NCI-H2196 (cell line): ENCODE results near the gene GRIPAP1.
A peak's percentile ranks its signal among the peaks of the same experiment; 100 is the strongest.

Experiments
- DNase-seq: peaks from one replicate; lab custom pipeline; 2025; ENCODE audit not compliant: unreplicated experiment; lab: John Stamatoyannopoulos, UW

The GRIPAP1 gene, protein sequence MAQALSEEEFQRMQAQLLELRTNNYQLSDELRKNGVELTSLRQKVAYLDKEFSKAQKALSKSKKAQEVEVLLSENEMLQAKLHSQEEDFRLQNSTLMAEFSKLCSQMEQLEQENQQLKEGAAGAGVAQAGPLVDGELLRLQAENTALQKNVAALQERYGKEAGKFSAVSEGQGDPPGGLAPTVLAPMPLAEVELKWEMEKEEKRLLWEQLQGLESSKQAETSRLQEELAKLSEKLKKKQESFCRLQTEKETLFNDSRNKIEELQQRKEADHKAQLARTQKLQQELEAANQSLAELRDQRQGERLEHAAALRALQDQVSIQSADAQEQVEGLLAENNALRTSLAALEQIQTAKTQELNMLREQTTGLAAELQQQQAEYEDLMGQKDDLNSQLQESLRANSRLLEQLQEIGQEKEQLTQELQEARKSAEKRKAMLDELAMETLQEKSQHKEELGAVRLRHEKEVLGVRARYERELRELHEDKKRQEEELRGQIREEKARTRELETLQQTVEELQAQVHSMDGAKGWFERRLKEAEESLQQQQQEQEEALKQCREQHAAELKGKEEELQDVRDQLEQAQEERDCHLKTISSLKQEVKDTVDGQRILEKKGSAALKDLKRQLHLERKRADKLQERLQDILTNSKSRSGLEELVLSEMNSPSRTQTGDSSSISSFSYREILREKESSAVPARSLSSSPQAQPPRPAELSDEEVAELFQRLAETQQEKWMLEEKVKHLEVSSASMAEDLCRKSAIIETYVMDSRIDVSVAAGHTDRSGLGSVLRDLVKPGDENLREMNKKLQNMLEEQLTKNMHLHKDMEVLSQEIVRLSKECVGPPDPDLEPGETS

DNA sequence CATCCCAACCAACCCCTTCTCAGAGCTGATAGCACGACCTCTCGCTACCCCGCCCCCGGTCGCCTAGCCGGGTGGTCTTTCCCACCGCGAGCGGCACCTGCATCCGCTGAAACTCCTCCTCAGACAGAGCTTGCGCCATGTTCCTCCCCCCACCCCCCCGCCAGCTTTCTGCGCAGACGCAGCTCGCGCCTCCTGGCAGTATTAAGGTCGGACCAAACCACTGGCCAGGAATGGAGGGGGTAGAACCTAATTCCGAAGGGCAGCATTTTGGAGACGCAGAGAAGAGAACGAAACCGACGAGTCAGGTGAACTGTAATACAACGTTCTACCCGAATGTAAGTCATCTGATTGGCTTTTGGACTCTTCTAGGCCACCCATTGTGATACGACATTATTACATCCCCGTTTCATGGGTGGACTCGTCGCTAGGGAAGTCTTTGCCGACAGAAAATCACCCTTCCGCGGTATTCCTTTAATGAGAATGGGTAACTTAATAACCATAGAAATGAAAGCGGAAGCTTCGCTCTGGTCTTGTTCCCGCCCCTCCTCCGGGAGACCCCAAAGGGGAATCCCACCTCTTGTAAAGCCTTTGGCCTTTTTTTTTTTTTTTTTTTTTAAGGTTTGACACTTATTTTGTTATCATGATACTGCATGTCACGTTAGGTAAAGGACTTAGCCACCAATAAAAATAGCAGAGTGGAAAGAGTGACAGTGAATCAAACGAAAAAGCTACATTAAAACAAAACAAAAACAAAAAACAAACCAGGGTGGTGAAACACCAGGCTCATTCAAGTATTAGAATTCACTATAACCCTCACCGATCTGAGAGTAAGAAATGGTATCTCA is at the start of gene GRIPAP1:
TSS of gene GRIPAP1 (minus strand) at position 174 of the 845 bp plus-strand sequence. CDS start at position 139, 35 bp downstream.
- DNase-seq, result peak; percentile 82

DNA sequence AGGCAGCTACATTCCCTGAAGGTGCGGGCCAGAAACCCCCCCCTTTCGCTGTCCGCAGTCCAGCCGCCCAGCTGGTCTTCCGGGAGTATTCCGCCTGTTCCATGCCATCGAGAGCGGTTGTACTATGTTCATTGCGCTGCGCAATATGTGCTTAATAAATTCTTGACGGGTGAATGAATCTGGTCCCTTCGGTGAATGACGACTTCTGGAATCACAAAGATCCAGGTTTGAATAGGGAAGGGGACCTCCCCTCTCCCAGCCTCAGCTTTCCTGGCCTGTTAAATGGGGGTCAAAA is 41.9 kb upstream of the GRIPAP1 start:
- no peak for DNase-seq

DNA sequence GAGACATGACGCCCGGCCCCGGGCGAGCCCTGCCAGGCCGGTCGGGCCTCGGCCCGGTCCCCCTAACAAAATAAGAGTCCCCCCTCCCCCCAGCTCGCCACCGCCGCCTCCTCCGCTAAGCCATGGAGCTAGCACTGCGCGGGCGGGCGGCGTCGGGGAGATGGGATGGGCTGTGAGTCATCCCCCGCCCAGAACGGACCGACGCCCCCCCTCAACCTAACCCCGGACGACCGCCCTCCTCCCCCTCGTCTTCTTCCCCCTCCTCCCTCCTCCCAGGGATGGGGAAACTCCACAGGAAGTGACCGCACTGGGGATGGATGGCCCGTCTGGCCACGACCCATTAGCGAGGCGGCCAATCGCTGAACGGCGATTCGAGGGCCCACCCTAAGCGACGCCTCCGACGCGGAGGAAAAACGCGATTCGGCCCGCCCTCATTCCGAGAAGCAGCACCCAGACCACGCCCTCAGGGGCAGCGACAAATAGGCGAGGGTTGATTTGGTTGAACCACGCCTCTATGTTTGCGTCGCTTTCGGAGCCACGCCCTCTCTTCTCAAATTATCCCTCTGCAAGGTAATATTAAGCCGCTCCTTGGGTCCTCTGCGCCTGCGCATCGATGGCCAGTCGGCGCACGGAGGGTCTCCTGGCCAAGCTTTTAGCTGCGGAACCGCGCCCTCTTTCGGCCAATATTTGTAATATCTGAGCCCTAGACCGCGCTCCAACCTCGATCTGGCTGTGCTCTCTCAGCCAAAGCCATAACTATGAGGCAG is 41.3 kb upstream of the GRIPAP1 start, which contains the start of gene TFE3:
TSS of gene TFE3 (minus strand) at position 138 of the 767 bp plus-strand sequence. CDS start at position 7, 131 bp downstream.
- peak; percentile 94 for DNase-seq

DNA sequence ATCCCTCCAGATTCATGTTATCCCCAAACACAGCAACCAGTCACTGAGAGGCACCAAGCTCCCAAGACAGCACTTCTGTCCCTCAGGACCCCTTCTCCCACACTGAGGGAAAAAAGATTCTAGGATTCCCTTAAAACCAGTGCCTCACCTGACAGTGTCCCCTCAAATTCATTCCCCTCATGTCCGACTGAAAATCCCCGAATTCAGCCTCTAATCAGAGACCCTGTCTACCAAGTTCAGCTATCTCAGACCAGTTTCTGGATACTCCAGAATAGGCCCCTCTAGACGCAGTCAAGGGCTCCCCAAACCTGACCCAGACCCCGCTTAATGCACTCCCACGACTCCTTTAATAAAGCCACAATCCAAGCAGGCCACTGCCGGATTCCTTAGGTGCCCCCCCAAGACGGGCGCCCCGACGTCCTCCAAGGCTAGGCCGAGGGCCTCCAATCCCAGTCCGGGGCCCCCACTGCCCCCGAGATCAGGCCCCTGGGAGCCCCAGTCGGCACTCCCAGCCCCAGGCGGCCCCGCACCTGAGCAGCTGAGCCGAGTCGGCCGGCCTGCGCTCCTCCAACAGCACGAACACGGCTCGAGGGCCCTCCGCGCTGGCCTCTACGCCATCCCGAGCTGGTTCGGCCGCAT is 40.6 kb upstream of the GRIPAP1 start:
- no peak for DNase-seq

DNA sequence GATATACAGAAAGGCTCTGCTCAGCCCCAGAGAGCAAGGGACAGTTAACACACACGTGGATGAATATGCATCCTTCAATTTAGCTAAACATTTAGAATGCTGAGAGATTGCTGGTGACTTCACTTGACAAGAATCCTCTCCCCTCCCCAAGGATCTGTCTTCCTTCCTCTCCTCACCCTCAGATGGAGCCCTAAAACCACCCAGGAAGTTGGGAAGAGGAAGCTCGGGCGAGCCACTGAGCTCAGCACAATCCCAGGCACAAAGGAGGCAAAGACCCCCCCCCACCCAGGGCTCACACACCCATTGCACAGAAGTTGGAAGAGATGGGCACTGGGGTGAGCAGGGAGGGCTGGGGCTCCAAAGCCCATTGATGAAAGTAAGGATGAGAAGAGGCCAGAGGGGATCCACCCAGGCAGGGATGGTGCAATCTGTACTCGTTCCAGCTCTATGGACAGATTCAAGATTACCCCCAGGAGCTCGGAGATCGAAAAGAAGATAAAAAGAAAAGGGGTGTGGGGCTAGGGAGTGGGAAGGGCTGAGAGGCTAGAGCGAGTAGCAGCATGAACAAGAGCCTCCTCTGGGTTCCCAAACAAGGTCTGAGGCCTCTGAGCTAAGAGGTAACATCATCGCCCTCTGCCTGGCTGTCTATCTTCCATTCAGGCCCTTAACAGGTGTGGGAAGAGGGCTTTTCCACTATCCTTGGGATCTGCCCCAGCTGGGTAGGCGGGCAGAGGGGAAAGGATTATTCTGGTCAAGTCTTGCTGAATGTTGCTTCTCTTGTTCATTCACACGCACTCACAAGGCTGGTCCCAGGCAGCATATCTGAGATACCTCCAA is 39.9 kb upstream of the GRIPAP1 start:
- DNase-seq, result no peak

DNA sequence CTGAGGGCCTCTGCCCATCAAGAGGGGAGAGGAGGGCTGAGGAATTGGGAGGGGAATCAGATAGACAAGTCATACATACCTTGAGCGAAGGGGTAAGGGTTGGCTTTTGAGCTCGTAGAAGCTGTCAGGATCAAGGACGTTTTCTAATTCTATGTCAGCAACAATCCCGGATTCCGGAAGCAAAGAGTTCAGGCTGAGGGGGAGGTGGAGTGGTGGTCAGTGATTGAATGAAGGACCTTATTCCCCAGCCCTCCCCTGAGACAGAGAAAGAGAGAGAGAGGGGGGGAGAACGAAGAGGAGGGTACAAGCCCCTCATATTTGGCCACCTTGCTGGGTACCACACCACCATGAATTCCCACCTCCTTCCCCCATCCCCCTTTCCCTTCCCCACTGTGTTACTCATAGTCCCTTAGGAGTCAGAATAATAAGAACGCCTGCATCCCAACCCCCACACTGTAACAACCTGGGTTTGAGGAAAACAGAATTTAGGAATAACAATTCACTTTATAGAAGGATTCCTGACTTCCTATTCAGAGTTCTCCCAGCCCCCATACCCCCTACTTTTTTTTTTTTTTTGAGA is 38.4 kb upstream of the GRIPAP1 start:
- no peak for DNase-seq

DNA sequence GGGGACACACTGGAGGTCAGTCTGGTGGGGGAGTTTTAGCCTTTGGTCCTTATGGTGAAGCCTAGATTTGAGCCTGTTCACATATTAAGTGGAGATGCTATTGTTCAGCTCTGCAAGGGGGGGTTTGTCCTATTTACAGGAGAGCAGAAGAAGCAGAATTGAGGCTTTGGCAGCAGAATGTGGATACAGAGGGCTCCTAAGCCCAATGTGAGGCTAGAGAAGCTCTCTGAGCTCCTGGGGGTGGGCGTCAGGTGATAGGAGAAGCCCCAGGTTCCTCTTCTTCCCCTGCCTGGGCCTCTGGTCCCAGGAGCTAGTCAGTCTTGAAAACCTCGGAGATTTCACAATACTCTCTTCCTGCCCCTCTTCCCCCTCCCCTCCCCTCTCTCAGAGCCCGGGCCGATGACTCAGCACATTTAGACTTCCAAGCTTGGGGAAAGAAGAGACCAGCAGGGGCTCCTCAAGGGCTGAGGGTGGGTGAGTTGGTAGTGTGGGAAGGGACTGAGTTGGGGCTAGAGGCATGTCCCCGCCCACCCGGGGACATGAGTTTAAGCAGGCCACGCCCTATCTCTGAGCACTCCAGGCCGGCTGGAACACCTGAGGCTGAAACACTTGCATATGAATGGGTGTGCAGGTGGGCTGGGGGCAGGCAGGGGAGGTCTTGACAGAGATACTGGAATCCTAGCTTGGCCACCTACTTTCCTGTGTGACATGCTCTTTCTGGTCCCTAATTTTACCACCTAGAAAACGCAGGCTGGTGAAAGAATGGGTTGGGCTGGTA is 37.7 kb upstream of the GRIPAP1 start:
- DNase-seq, result peak; percentile 55

DNA sequence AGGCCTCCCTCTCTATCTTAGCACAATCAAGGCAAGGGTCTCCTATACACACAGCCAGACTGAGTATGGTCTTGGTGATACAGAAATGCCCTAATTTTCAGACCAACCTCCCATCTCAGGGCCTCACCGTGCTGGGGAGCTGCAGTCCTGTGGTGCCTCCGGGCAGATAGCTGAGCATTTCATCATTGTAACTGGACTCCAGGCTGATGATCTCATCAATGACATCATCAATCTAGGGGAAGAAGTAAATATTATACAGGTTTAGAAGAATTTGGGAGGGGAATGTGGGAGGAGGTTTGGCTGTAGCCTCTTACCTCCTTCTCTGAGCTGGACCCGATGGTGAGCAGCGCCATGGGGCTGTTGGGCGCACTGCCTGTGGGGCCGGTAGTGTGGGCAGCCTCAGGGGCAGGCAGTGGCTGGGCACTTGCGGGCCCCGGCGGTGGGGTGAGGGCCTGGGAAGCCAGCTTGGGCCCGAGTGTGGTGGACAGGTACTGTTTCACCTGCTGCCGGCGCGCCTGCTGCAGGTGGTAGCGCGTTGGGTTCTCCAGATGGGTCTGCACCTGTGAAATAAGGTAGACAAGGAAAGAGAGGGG is 35.9 kb upstream of the GRIPAP1 start:
- DNase-seq, result no peak

DNA sequence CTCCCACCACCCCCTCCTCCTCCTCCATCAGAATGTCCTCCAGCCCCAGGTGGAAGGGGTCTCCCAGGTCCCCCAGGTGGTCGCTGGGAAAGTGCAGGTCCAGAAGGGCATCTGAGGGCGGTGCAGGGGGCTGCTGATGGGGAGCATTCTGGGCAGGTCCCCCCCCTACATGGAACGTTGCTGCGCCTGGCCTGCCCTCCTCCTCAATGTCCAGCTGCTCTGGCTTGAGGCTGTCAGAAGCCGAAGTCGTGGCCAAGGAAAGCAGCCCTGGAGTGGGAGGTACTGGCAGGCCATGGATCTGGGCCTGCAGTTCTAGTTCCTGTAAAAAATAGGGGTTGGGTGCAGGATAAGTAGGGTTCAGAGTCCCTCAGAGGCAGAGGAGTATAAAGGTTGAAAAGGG is 28.2 kb upstream of the GRIPAP1 start:
- no peak for DNase-seq

DNA sequence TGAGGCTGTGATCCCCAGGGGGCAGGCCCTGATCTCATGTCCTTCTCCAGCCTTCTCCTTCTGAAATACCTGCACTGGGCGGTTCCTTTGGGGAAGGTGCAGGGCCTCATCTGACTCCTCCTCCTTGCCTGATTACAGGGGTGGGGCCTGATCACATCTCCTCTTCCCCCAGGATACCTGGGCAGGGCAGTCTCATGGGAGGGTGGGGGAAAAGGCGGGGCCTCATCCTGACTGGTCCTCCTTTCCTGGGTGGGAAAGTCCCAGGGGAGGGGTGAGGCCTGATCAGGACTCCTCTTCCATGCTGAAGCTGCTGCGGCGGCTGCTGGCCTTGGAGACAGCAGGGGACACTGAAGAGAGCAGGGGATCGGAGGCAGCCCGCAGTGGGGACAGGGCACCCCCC is 27.8 kb upstream of the GRIPAP1 start:
- DNase-seq, result peak; percentile 4

DNA sequence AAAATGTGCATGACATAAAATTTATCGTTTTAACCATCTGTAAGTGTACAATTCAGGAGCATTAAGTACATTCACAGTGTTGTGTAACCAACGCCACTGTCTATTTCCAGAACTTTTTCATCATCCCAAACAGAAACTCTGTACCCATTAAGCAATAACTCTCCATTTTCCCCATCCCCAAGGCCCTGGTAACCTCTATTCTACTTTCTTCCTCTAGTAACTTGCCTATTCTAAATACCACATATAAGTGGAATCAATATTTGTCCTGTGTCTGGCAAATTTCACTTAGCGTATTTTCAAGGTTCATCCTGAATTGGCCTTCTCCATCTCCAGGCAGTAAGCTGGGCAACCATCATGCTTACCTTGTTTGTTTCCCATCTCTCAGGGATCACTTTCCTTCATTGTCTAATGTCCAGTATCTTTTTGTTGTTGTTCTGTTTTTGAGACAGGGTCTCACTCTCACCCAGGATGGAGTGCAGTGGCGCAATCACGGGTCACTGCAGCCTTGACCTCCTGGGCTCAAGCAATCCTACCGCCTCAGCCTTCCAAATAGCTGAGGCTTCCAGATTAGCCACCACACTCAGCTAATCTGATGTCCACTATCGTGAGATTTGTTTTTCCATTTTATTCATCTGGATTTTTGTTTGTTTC is 17.7 kb upstream of the GRIPAP1 start:
- DNase-seq, result no peak

DNA sequence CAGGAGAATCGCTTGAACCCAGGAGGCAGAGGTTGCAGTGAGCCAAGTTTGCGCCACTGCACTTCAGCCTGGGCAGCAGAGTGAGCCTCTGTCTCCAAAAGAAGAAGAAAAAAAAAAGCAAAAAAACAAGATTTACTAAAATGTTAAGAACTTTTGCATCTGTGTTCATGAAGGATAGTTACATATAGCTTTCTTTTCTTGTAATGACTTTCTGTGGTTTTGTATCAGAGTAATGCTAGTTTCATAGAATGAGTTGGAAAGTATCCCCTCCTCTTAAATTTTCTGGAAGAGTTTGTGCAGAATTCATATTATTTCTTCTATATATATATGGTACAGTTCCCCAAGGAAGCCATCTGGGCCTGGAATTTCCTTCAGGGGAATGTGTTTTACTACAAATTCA is 17.0 kb upstream of the GRIPAP1 start:
- no peak for DNase-seq

DNA sequence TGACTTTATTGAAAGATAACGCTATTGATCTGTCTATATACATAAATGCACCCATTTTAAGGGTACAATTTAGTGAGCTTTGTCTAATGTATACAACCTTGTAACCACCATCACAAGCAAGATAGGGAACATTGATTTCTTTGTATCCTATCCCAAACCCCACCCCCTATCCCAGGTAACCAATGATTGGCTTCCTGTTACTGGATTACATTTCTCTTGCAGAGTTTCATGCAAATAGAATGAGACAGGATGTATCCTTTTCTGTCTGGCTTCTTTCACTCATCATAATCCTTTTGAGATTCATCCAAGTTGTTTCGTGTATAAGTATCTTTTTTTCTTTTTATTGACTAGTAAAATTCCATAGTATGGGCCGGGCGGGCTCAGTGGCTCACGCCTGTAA is 1.6 kb upstream of the GRIPAP1 start:
- peak; percentile 8 for DNase-seq

DNA sequence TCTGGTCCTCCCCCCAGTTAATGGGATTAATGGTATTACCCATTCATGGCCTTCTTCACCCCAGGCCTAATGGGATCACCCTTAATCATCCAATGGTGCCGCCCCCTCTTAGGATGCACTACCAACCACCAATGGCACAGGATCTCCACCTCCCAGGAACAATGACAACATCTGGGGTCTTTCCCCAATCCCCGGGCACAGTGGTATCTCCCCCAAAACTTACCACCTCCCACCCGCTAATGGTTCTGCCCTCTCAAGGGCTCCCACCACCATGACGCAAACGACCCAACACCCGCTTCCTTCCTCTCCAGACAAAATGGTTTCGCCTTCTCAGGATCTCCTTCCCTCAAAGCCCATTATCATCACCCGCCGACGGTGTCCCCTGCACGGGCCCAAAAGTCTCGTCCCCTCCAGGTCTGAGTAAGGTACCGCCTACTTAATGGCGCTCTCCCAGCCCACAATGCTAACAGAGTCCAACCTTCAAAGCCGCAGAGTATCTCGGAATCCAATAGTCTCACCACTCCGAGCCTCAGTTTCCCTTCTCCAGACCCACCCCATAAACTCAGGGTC is 458 bp downstream of the GRIPAP1 start:
- peak; percentile 14 for DNase-seq

DNA sequence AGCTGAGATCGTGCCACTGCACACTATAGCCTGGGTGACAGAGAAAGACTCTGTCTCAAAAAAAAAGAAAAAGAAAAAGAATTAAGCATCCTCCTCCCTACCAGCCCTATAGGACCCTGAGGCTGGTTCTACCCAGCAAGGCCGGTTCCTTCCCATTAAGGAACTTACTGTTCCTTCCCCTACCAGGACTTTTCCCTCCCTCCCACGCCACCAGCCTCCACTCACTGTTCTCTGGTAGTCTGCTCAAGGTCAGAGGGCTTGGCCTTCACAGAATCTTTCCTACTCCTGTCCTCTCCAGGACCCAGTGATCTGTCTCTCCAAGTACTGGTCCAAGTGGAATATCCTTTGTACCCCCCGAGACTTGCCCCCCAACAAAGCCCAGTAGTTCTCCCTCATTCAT is 1.4 kb downstream of the GRIPAP1 start:
- no peak for DNase-seq

DNA sequence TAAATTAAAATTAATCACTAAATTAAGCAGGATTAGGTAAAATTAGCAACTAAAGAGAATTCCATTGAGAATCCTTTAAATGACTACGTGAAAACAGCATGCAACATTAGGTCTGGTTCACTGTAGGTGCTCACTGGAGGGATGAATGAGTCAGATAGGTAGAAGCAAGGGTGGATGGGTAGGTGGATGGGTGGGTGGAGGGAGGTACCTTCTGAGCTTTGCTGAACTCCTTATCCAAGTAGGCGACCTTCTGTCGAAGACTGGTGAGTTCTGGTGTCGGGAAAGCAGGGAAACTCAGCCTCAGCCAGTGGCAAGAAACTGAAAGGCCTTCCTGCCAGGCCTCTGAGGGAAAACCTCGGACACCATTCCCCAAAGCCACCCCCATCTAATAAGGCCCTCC is 3.0 kb downstream of the GRIPAP1 start:
- no peak for DNase-seq

DNA sequence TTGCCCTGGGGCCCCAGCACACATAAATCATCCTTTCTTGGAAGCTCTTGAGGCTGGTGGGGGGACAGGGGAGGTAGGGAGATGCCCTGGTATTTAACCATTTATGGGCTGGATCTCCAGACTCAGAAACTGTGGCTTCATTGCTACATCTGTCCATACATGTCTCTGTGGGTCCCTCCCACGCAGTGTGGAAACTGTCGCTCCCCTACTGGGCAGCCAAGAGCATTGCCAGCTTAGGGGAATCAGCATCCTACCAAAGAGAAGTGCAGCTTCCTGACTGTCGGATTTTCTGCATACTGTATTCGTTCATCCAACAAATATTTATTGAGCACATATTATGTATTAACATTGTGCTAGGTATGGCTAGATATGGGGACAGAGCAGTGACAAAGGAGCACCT is 3.7 kb downstream of the GRIPAP1 start:
- no peak for DNase-seq
